NCI-H1092 treated with DMSO at 0.1 percent for 48 hours (cell line): ENCODE measurements around the gene POU2F3.
"Not testable (repeated sequence)": the region's sequence is repeated elsewhere in the genome, so short reads cannot be mapped to it uniquely, and the experiment has no call there.

Experiments
- DNase-seq: peaks from one replicate; lab custom pipeline; 2025; lab: John Stamatoyannopoulos, UW

POU2F3 gene

GRCh38 chr11:120249279-120250262 lies 9.6 kb downstream of the POU2F3 start:
- DNase-seq = no peak

GRCh38 chr11:120253377-120253776 lies 13.4 kb downstream of the POU2F3 start:
- not testable (repeated sequence) for DNase-seq

GRCh38 chr11:120254788-120255518 lies 15.0 kb downstream of the POU2F3 start:
- DNase-seq = peak; percentile 29

DNA sequence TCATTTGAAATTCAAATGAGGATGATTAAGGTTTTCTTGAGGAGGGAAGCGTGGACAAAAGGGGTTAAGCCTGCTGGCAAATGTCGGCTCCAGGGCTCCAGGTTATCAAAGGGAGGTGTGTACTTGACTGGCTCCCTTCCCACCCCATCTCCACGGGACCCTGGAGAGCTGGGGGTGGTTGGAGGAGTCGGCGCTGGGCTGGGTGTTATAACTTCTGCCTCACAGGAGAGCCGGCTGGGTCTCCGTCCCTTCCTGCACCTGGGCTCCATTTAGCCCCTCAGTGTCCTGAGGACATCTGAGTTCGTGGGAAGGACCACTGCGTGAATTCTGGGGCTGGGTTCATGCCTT lies 15.6 kb downstream of the POU2F3 start:
- DNase-seq = no peak

GRCh38 chr11:120256178-120256577 lies 16.2 kb downstream of the POU2F3 start:
- DNase-seq = no peak

- DNase-seq = no peak
These were observed 16.8 kb downstream of the POU2F3 start for GRCh38 chr11:120256779-120257178.

DNA sequence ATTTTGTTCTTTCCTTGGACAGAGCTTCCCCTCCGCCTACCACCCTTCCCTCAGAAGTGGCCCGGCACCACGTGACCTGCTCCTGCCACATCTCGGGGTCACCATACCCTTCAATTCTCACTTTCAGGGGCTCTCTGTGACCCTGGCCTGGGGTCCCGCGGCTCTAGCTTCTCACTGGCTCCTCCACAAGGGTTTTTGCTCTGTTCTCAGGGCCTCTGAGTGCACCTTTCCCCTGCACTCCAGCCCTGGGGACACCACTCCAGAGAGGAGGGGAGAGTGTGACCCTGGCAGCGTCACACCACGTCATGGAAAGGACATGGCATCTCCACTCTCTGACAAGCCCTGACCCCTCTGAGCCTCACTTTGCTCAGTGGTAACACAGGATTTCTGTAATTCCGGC lies 17.4 kb downstream of the POU2F3 start:
- DNase-seq = no peak

- no peak for DNase-seq
These were observed 18.7 kb downstream of the POU2F3 start for GRCh38 chr11:120258661-120259060.

DNA sequence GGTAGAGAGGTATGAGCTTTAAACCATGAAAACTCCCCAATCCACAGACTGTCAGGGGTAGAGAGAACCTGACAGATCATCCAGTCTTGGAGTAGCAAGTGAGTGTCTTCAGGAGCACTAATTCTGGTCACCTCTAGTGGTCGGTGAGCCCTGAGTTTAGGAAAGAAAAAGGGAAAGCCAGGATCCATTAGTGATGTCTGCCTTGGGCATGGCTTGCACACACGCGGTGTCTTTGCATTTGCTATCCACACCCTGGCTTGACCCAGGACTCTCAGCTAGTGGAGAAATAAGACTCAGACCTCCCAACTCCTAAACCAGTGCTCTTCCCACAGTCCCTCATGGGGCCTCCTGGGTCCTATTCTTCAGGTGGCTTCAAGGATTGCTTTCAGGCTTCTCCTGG lies 19.3 kb downstream of the POU2F3 start:
- DNase-seq = no peak

- DNase-seq = no peak
These were observed 20.1 kb downstream of the POU2F3 start for GRCh38 chr11:120259988-120260565.

- DNase-seq = no peak
These were observed 20.7 kb downstream of the POU2F3 start for GRCh38 chr11:120260616-120261015.

GRCh38 chr11:120261321-120261720 lies 21.4 kb downstream of the POU2F3 start:
- DNase-seq = no peak

- no peak for DNase-seq
These were observed 22.0 kb downstream of the POU2F3 start for GRCh38 chr11:120261931-120262330.

DNA sequence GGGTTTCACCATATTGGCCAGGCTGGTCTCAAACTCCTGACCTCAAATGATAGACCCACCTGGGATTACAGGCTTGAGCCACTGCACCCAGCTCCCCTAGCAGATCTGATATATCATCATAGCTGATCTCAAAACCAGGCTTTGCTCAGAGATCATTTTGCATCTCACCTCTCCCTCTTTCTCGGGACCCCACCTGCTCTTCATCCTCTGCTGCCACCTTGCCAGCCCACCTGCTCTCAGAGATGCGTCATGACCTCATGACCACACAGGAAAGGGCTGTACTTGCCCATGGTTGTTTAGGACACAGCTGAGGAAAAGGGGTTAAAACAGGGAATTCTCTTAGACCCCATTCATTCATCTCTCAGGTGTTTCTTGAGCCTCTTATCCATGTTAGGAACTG lies 27.4 kb downstream of the POU2F3 start:
- DNase-seq = no peak

DNA sequence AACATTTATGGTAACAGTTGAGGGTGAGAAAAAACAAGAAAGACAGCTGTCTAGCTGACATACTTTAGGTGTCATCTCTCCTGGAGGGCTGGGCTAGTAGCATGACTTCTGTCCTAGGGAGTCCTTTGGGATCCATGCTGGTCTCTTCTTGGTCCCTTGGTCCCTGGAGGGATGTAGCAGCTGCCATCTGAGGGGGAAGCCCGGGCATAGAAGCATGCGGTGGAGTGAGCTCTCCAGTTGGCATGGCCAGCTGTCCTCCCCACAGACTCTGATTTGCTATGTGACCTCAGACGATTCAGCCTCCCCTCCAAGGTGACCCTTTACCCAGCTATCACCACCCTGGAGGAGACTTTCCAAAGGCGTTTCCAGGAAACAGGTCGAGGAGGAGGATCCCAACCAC lies 28.7 kb downstream of the POU2F3 start:
- no peak for DNase-seq

DNA sequence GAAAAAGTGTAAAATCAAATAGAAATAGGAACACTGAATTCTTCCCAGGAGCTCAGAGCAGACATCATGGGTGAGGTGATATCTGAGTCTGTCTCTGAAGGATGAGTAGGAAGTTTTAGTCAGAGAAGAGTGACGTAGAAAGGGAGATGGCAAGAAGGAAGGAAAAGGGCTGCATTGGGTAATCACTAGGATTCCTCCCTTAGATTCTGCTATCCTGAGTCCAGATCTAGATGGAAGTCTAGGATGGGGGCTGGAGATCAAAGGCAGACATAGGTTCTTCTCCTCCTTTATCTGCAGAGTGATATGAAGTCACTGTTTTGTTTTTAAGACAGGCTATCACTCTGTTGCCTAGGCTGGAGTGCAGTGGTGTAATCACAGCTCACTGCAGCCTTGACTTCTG lies 30.4 kb downstream of the POU2F3 start:
- DNase-seq = no peak

- no peak for DNase-seq
These were observed 31.7 kb downstream of the POU2F3 start for GRCh38 chr11:120271672-120272071.

DNA sequence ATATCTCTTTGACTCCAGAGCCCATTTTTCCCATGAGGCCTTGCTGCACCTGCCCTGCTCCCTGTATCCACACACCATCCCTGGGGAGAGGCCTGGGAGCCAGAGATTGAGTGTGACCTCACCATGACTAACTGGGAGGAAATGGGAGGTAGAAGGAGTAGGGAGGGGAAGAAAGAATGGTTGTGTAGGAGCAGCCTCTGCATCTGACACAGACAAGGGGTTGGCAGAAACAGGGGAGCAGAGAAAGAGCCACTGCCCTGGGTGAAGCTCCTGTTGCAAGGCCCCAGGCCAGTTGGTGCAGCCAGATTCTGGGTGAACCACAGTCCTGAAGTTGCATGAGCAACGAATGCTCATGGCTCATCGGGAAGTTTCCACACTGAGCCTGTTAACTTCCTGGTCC lies 32.4 kb downstream of the POU2F3 start:
- DNase-seq = no peak

DNA sequence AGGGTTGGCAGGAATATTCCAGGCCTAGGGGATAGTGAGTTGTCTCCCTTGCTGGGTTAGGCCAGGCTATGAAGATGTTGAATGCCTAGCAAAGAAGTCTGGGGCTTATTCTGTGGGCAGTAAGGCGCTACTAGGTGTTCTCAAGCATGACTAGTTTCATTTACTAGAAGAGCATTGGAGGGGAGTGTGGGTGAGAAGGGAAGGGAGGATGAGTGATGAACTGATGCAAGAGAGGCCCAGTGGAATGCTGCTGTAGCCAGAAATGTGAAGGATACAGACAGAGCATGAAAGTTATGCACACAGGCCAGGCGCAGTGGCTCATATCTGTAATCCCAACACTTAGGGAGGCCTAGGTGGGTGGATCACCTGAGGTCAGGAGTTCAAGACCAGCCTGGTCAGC lies 33.5 kb downstream of the POU2F3 start:
- no peak for DNase-seq

- DNase-seq = not testable (repeated sequence)
These were observed 34.0 kb downstream of the POU2F3 start for GRCh38 chr11:120273956-120274355.

GRCh38 chr11:120279502-120279901 lies 39.6 kb downstream of the POU2F3 start:
- DNase-seq = no peak

- no peak for DNase-seq
These were observed 40.7 kb downstream of the POU2F3 start for GRCh38 chr11:120280600-120281051.
